Stimulated activated CD4-positive, alpha-beta T cell treated with anti-CD3 and anti-CD28 coated beads, TNF-alpha, amount 100 ng/mL, for 48 hours (primary cell): ENCODE results near the gene SELENOO.

ENCODE experiments used
- DNase-seq, 3 donors: peaks; one replicate each; pipeline ENCODE4 v3.0.0-alpha.2; 2020; ENCODE audit warnings: low read depth in 3 of 3

The SELENOO gene

GRCh38 chr22:50217543-50218152, 16.8 kb downstream of the SELENOO start:
- DNase-seq = no peak

GRCh38 chr22:50218153-50218995, 17.6 kb downstream of the SELENOO start:
- no peak for DNase-seq

DNA sequence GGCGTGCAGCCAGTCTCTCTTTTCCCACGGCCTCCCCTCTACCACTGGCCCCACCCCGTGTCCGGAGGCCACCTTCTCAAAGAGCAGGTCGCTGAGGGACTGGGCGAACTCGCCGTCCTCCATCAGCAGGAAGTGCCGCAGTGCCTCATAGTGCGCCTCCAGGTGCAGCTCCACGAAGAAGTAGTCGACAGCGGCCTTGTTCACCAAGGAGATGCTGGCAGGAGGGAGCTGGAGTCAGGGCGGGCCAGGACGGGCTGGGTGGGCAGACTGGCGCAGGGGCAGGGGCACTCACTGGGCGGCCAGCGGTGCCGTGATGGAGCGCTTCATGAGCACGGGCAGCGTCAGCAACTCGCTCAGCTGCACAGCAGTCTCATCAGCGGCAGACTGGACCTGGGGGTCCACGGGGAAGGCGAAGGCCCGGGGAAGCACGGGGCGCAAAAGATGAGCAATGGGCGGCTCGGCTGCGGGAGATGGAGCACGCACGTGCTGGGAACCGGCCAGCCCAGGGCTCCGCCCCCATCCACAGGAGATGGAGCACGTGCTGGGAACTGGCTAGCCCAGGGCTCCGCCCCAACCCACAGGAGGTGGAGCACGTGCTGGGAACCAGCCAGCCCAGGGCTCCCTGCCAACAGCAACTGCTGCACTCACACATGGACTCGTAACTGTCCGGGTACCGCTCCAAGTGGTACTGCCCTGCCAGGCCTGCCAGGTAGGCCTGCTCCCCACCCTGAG, 18.4 kb downstream of the SELENOO start:
- DNase-seq = no peak

- DNase-seq = no peak
Measured at GRCh38 chr22:50219800-50220602, 19.2 kb downstream of the SELENOO start.

GRCh38 chr22:50220603-50221409, 20.0 kb downstream of the SELENOO start:
- no peak for DNase-seq

DNA sequence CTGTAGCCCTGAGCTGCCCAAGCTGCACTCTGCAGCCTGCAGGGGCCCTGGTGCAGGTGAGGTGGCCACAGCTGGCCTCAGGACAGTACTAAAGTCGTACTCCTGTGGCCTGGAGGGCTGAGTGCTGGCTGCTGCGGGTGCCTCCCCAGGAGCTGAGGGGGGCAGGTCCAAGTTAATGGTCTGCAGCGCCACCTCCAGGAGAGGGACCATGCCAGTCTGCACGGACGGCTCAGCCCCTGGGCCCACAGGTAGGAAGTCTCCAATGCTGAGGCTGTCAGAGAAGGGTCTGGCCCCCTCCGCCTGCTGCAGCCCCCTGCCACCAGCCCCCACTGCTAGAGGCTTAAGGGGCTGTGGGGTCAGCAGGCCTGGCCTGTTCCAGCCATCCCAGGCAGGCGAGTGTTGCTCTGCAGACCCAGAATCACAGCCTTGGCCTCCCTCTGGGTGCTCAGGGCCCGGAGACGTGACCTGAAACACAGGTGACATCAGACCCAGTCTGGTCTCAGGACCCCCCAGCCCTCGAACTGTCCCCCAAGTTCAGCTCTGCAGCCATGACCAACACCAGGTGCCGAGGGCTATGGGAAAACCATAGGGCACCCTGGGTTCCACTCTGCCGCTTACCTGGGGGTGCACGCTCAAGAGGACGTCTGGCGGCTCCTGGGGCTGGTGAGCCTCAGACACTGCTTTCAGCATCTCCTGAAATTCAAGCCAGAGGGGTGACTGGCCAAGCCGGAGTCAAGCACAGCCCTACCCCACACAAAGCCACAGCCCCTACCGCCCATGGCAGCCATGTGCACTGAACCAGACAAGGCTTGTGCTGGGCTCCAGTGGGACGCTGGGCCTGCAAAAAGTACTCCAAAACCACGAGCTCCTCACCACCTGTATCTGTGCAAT, 20.8 kb downstream of the SELENOO start:
- DNase-seq = no peak

- DNase-seq = no peak
Measured at GRCh38 chr22:50222508-50222907, 21.7 kb downstream of the SELENOO start.

DNA sequence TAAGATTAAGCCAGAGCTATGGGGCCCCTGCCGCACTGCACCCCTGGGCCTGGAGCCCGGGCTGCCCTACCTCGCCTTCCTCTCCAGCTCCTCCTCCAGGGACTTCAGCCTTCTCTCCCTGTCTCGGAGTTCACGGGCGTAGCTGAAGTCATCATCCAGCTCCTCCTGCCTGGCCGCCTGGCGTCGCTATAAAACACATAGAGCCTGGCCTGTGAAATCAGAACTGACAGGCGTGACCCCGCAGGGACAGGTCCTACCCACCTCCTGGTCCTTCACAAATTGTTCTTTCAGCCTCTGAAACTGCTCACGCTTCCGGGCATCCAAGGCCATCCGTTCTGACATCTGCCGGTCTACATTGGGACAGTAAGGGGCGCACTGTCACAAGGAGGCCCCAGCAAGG, 23.3 kb downstream of the SELENOO start:
- no peak for DNase-seq

DNA sequence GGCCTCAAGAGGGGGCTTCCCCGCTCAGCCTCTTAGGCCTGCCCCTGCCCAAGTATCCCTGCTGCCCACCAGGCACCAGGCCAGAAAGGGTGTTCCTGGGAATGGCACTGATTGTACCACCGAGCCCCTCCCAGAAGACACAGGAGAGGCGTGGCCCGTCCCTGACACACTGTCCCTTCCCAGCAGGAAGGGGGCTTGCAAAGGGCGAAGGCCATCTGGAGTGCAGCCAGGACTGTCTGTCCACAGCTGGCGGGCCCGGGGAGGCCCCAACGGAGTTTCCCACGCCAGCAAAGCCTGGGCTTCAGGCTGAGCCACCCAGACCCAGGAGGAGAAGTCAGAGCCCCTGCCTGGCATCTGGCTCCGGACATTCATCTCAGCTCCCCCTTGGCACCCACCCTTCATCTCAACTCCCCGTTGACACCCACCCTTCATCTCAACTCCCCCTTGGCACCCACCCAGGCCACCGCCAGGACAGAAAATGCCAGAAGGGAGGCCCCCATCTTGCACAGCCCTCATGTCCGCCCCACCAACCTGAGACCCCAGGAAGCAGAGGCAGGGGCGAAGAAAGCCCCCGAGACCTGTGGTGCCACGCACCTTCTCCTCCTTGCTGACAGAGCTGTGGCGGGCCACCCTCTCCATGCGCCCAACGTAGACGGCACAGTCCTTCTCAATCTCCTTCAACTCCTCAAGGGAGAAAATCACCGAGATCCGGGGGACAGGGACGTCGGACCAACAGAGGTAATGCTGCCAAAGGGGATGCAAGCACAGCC, 24.6 kb downstream of the SELENOO start:
- DNase-seq = no peak

DNA sequence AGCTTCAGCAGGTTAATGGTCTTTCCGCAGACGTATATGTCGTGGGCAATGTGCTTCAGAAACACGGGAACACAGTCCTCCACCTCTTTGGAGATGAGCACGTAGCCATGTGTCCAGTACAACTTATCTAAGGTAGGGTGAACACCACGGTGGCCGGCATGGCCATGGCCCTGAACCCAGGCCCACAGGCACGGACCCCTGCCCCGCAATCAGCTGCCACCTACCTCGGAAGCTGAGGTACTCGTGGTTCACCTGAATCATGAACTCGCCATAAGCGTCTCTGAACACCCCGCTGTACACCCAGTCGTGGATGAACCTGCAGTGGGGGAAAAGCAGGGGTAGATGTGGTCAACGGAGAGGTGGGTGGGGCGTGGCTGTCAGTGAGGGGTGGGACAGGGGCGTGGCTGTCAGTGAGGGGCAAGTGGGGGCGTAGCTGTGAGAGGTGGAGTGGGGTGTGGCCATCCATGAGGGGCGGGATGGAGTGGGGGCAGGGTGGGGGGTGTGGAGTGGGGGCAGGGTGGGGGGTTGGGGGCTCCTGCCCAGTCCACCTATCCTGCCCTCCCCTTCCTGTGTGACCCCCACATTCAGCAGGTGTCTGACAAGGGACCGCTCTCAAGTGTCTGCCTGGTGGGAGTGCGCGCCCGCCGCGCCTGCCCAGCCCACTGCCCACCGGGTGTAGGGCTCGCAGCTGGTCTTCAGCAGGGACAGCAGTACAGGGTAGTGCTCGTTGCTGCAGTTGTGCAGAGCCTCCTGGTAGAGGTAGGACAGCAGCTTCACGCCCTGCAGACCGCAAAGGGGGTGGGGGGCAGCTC, 25.5 kb downstream of the SELENOO start:
- DNase-seq = no peak

DNA sequence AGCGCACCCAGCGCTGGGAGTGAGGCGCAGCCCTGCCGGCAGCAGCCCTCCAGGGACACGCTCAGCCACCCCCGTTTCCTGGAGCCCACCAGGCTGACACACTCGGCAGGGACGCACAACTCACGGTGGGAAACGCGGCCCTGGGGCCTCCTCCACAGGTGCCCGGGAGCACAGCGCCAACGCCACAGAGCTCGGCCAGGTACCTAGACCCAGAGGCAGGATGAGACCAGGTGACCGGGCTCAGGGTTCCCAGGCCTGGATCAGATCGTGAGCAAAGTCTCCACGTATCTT, 26.0 kb downstream of the SELENOO start:
- no peak for DNase-seq

DNA sequence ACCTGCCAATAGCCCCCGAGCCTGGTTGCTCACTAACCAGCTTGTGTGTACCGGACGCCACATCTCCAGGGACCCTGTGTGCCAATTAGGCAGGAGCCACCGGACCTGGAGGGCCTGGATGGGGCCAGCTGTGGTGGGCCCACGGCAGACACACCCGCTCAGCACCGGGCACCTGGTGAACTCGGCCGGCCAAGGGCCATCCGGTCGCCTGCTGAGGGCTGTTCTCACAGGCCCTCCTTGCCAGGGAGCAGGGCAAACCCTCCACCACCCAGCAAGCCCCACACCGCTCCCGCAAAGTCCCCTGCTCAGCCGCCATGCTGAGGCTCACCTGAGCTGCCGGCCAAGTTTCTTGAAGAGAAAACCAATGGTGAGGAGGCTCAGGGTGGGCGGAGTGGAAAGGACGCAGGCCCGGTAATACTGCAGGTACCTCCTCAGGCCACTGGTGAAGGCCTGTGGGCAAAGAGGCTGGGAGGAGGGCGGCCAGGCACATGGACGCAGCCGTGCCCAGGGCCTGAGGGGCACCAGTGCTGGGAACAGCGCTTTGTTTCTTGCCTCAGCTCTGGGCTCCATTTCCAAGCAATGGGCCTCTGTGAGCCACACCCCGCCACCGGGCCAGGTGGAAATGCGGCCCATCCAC, 26.9 kb downstream of the SELENOO start:
- no peak for DNase-seq

DNA sequence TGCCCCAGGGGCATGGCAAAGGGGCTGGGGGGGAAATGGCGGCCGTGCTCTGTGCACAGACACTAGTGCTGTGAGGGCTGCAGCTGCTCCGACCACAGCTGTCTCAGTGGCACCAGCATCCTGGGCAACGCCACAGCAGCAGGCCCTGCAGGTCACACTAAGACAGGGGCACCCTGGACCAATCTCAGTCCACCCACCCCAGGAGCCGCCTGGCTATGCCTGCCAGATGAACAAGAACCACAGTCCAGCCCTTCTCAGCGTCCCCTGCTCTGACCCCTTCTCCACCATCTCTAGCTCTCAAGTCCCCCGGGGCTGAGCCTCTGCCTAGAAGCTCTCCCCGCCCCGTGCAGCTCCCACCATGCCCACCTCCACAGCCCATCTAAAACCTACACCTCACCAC, 27.6 kb downstream of the SELENOO start:
- DNase-seq = no peak

DNA sequence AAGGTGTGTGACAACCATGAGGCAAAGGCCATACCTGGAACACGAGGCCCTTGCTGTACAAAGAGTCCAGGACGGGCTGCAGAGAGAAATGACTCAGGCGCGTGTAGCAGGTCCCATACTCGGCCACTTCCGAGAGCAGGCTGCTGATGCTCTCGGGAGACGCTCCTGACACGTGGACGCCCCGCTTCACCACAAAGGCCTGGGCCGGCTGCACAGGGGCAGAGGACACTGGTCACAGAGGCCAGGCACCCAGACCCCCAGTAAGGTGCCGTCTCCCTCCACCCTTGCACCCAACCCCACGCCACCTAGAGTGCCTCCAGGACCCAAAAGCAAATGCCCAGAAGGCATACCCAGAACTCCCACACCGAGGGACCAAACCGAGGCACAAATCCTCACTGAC, 28.6 kb downstream of the SELENOO start:
- no peak for DNase-seq

- no peak for DNase-seq
Measured at GRCh38 chr22:50232481-50233151, 31.8 kb downstream of the SELENOO start.

- DNase-seq = no peak
Measured at GRCh38 chr22:50233223-50233622, 32.4 kb downstream of the SELENOO start.

DNA sequence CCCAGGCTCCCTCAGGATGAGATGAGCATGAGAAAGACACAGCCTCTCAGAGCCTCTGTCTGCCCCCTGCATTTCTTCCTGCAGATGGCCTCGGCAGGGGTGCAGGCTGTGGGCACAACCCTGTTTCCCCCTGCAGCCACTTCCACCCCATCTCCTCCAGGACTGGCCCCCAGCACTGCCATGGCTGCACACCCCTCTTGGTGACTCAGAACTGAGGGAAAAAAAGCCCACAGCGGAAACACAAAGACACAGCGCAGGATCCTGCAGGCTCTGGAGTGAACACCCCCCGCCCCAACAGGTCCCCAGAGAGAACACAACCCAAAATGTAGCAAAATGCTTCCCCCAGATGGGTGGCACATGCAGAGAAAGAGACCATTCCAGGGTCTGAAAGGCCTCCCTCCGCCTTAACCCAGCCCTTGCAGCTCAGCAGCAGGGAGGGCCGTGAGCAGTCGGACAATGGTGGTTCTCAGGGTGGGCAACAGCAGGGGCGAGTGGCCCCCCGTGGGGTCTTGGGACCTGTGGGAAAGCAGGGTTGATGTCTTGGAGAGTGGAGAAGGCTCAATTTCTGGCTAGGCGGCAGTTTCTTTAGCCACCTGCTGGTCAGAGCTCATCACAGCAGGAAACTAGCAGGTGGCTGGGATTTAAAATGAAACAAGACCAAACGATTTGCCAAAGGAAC, 36.1 kb downstream of the SELENOO start:
- no peak for DNase-seq
